IMR-90 (cell line): ENCODE data around the gene NKX2-8. TPM values are rescaled to one million over a fixed set of nuclear protein-coding genes. Genes with fewer than 3 reads are reported as not detected.
A peak's percentile ranks its signal among the peaks of the same experiment; 100 is the strongest.

ENCODE experiments used
- ATAC-seq: fragments of 200-7000 bp; cut with Tn5 transposase; 2 replicates; pipeline ENCODE4 v1.9.1; 2020; ENCODE audit warnings: low read depth, mild to moderate bottlenecking, moderate library complexity
- BruUV-seq: library from RNA; stranded (reverse); fragments of 400-500 nt; replicated peaks from 2 replicates; lab custom pipeline; 2021; lab: Mats Ljungman, UMichigan
- CTCF ChIA-PET: fragments of 300-600 bp; formaldehyde crosslinking; extraction: SDS; loops from one replicate; lab custom pipeline; 2021; ENCODE audit warnings: antibody characterized with exemption; lab: Yijun Ruan, JAX
- POLR2A ChIA-PET: fragments of 300-600 bp; sonication (Branson Sonifier 250); formaldehyde crosslinking; loops from one replicate; lab custom pipeline; 2022; ENCODE audit warnings: antibody characterized with exemption; ENCODE audit not compliant: unreplicated experiment; lab: Charles Lee
- DNase-seq: peaks from one replicate; pipeline ENCODE4 v3.0.0; 2013
- H2AFZ ChIP-seq: replicated peaks from 2 replicates; pipeline ENCODE3; 2013; ENCODE audit warnings: low read length, mild to moderate bottlenecking; ENCODE audit not compliant: poor library complexity
- H2AK5ac ChIP-seq: 2 replicates; pipeline ENCODE4 v1.6.1; 2013; ENCODE audit warnings: low read depth, low read length, inconsistent platforms
- H2AK9ac ChIP-seq: replicated peaks from 2 replicates; pipeline ENCODE3; 2013; ENCODE audit warnings: mild to moderate bottlenecking, low read depth, low read length, moderate library complexity; ENCODE audit not compliant: poor library complexity
- H2BK120ac ChIP-seq: 2 replicates; pipeline ENCODE4 v1.6.1; 2013; ENCODE audit warnings: low read depth, low read length, inconsistent platforms
- H2BK15ac ChIP-seq: 3 replicates; pipeline ENCODE4 v1.6.1; 2013; ENCODE audit warnings: low read depth, low read length, inconsistent platforms
- H2BK20ac ChIP-seq: 2 replicates; pipeline ENCODE4 v1.6.1; 2013; ENCODE audit warnings: low read depth, mild to moderate bottlenecking, inconsistent platforms, low read length, moderate library complexity
- H2BK5ac ChIP-seq: 2 replicates; pipeline ENCODE4 v1.6.1; 2013; ENCODE audit warnings: mild to moderate bottlenecking, low read depth, low read length, inconsistent platforms; ENCODE audit not compliant: poor library complexity, severe bottlenecking
- H3K14ac ChIP-seq: replicated peaks from 2 replicates; pipeline ENCODE4 v1.6.1; 2013; ENCODE audit warnings: low read depth, low read length, inconsistent platforms
- H3K18ac ChIP-seq: 2 replicates; pipeline ENCODE4 v1.6.1; 2013; ENCODE audit warnings: low read depth, low read length, control low read depth
- H3K23ac ChIP-seq: 2 replicates; pipeline ENCODE4 v1.6.1; 2013; ENCODE audit warnings: low read depth, low read length, inconsistent platforms
- H3K27ac ChIP-seq: 2 replicates; pipeline ENCODE4 v1.5.1; 2013; ENCODE audit warnings: mild to moderate bottlenecking, control low read depth, low read length; ENCODE audit not compliant: insufficient read depth
- H3K27me3 ChIP-seq: 2 replicates; pipeline ENCODE4 v1.6.1; 2013; ENCODE audit warnings: low read length; ENCODE audit not compliant: control insufficient read depth, insufficient read depth
- H3K36me3 ChIP-seq: 2 replicates; pipeline ENCODE4 v1.6.1; 2013; ENCODE audit warnings: low read length, mixed read lengths; ENCODE audit not compliant: control insufficient read depth, insufficient read depth
- H3K4ac ChIP-seq: 2 replicates; pipeline ENCODE4 v1.6.1; 2013; ENCODE audit warnings: low read depth, low read length, inconsistent platforms
- H3K4me1 ChIP-seq: 2 replicates; pipeline ENCODE4 v1.6.1; 2013; ENCODE audit warnings: low read length, mixed read lengths; ENCODE audit not compliant: control insufficient read depth, insufficient read depth
- H3K4me2 ChIP-seq: 2 replicates; pipeline ENCODE4 v1.6.1; 2013; ENCODE audit warnings: low read depth, mild to moderate bottlenecking, control low read depth, low read length, moderate library complexity
- H3K4me3 ChIP-seq: 2 replicates; pipeline ENCODE4 v1.5.1; 2013; ENCODE audit warnings: low read depth, mild to moderate bottlenecking, control low read depth, low read length, moderate library complexity; ENCODE audit not compliant: insufficient read depth
- H3K56ac ChIP-seq: 2 replicates; pipeline ENCODE4 v1.6.1; 2013; ENCODE audit warnings: low read length, inconsistent platforms; ENCODE audit not compliant: insufficient read depth; ENCODE audit errors: extremely low read depth
- H3K79me1 ChIP-seq, 2 experiments: 2 replicates each; pipeline ENCODE4 v1.6.1; 2013; ENCODE audit warnings: low read length in 2 of 2, inconsistent platforms in 1 of 2, low read depth in 1 of 2
- H3K9ac ChIP-seq: 2 replicates; pipeline ENCODE4 v1.6.1; 2013; ENCODE audit warnings: low read depth, low read length, control low read depth
- H3K9me1 ChIP-seq: 2 replicates; pipeline ENCODE4 v1.6.1; 2013; ENCODE audit warnings: low read length, inconsistent platforms; ENCODE audit not compliant: insufficient read depth
- H3K9me3 ChIP-seq: 2 replicates; pipeline ENCODE4 v1.6.1; 2013; ENCODE audit warnings: low read length; ENCODE audit not compliant: control insufficient read depth, insufficient read depth
- H4K20me1 ChIP-seq: 2 replicates; pipeline ENCODE4 v1.6.1; 2013; ENCODE audit warnings: low read length, inconsistent platforms; ENCODE audit not compliant: insufficient read depth
- H4K5ac ChIP-seq: 2 replicates; pipeline ENCODE4 v1.6.1; 2013; ENCODE audit warnings: mild to moderate bottlenecking, low read depth, low read length, control low read depth
- H4K8ac ChIP-seq, 2 experiments: 2 replicates each; pipeline ENCODE4 v1.6.1; 2013; ENCODE audit warnings: low read depth in 2 of 2, low read length in 2 of 2, control low read depth in 1 of 2, inconsistent platforms in 1 of 2
- H4K91ac ChIP-seq: 2 replicates; pipeline ENCODE4 v1.6.1; 2013; ENCODE audit warnings: low read depth, low read length, inconsistent platforms; ENCODE audit not compliant: insufficient read depth
- BHLHE40 ChIP-seq: fragments of 150-350 bp; IDR thresholded peaks from 2 replicates; pipeline ENCODE4 v1.6.1; 2016; ENCODE audit warnings: mild to moderate bottlenecking, low read depth, low read length
- CEBPB ChIP-seq: IDR thresholded peaks from 2 replicates; pipeline ENCODE4 v1.6.1; 2012; ENCODE audit warnings: low read depth, low read length, improper control_type of control experiment
- CHD1 ChIP-seq: IDR thresholded peaks from 2 replicates; pipeline ENCODE4 v1.6.1; 2012; ENCODE audit warnings: low read depth, low read length, improper control_type of control experiment
- FOS ChIP-seq: fragments of 150-350 bp; IDR thresholded peaks from 2 replicates; pipeline ENCODE4 v1.6.1; 2016; ENCODE audit warnings: low read depth, low read length
- MAFK ChIP-seq: IDR thresholded peaks from 2 replicates; pipeline ENCODE4 v1.6.1; 2012; ENCODE audit warnings: low read depth, low read length, improper control_type of control experiment
- MAZ ChIP-seq: IDR thresholded peaks from 2 replicates; pipeline ENCODE4 v1.6.1; 2012; ENCODE audit warnings: low read depth, mild to moderate bottlenecking, low read length, improper control_type of control experiment, moderate library complexity, borderline replicate concordance
- MXI1 ChIP-seq: IDR thresholded peaks from 2 replicates; pipeline ENCODE4 v1.6.1; 2012; ENCODE audit warnings: low read depth, mild to moderate bottlenecking, low read length, moderate library complexity, borderline replicate concordance
- NFE2L2 ChIP-seq: fragments of 150-350 bp; IDR thresholded peaks from 2 replicates; pipeline ENCODE4 v1.6.1; 2016; ENCODE audit warnings: low read depth, mild to moderate bottlenecking, low read length
- POLR2A ChIP-seq: IDR thresholded peaks from 2 replicates; pipeline ENCODE4 v1.6.1; 2012; ENCODE audit warnings: mild to moderate bottlenecking, low read depth, low read length
- RAD21 ChIP-seq: IDR thresholded peaks from 2 replicates; pipeline ENCODE4 v1.6.1; 2012; ENCODE audit warnings: low read length, improper control_type of control experiment
- RCOR1 ChIP-seq: IDR thresholded peaks from 2 replicates; pipeline ENCODE4 v1.6.1; 2012; ENCODE audit warnings: mild to moderate bottlenecking, low read length, improper control_type of control experiment; ENCODE audit not compliant: insufficient replicate concordance
- RFX5 ChIP-seq: IDR thresholded peaks from 2 replicates; pipeline ENCODE4 v1.8.0; 2012; ENCODE audit warnings: low read depth, mild to moderate bottlenecking, low read length, moderate library complexity
- SMC3 ChIP-seq: fragments of 150-350 bp; IDR thresholded peaks from 2 replicates; pipeline ENCODE4 v1.6.1; 2016; ENCODE audit warnings: low read depth, mild to moderate bottlenecking, antibody characterized with exemption, low read length, moderate library complexity
- WGBS, 2 experiments: methylation state at CpG; one replicate each; pipeline versions ENCODE4 v1.1.5 to v1.1.7; 2013; ENCODE audit warnings: missing lambda C conversion rate in 2 of 2; ENCODE audit not compliant: insufficient read length in 1 of 2; ENCODE audit errors: extremely low coverage in 2 of 2; 5-methylcytosine and 5-hydroxymethylcytosine counted together
- dilution Hi-C: fragments of 300-500 bp; cut with HindIII; formaldehyde crosslinking; loops from one replicate; pipeline ENCODE4 v1.14.3; 2018; ENCODE audit warnings: low sequenced_read_pairs; ENCODE audit not compliant: unreplicated experiment
- in situ Hi-C: fragments of 300-500 bp; cut with MboI; formaldehyde crosslinking; loops from 3 replicates; pipeline ENCODE4 v1.14.3; 2019; ENCODE audit warnings: low sequenced_read_pairs, inconsistent platforms, mixed read lengths
- intact Hi-C: fragments of 100-400 bp; cut with micrococcal nuclease; formaldehyde crosslinking; loops from 2 replicates; pipeline ENCODE4 v1.10.0; 2022
- polyA plus RNA-seq, 3 experiments: library from polyadenylated mRNA; depleted of rRNA; stranded (reverse); fragments of >200 nt; gene quantifications; 2 replicates each; pipeline ENCODE4 v1.2.3, GENCODE V29; 2012; ENCODE audit warnings: low replicate concordance in 1 of 3
- total RNA-seq: library from RNA; depleted of rRNA; stranded (reverse); fragments of >200 nt; gene quantifications from 2 replicates; pipeline ENCODE4 v1.2.3, GENCODE V29; 2012
- TF ChIP-seq, protein P1 (sequence below): conservative IDR thresholded peaks from 2 replicates; pipeline ENCODE4 v1.5.1; 2012; ENCODE audit warnings: mild to moderate bottlenecking, low read depth, low read length, improper control_type of control experiment
- TF ChIP-seq, protein P2 (sequence below): fragments of 150-350 bp; IDR thresholded peaks from 2 replicates; pipeline ENCODE4 v1.6.1; 2017; ENCODE audit warnings: mild to moderate bottlenecking, antibody characterized with exemption, low read length, low read depth

Gene NKX2-8
- total and polyA plus RNA-seq, 2 of the 4 experiments (the other 2 are of a cell fraction), result not detected

DNA sequence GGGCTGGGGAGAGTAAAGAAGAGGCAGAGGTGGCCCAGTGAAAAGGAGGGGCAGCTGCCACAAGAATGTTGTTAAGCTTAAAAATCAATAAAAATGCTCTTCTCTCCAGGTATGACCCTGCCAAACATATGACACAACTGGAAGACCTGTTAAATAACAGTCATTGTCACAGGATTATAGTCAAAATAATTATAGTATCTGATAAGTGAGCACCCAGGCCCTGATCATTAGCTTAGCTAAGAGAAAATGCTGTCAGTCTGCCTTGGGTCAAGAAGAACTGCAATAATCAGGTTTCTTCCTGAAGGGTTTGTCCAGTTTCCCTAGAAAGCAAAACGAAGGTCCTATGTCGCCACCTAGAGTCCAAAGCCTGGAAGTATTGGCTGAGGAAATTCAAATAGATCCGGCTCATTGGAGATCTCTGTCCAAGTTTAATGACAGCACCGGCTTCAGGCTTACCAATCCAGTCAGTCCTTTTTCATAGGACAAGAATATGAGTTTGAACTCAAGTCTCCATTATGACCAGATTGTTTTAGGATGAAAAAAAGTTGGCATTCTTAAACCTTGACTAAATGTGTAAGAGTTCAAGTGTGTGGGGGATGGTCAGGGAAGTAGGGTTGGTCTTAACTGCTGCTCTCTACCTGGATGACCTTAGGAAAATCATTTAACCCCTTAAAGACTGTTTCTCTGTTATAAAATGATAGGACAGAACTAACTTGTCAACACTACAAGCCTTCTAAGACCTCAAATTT lies 22.5 kb upstream of the NKX2-8 start:
- H3K9ac ChIP-seq, result no peak overlapping the region
- peak; percentile 66 for DNase-seq
- H3K18ac ChIP-seq, result no peak overlapping the region
- no peak overlapping the region for H3K56ac ChIP-seq
- POLR2A ChIA-PET, result no interaction called here
- H4K8ac ChIP-seq, result no peak overlapping the region
- no peak overlapping the region for H3K4me3 ChIP-seq
- H3K9me1 ChIP-seq, result no peaks in the 10 kb centered on the region
- in situ Hi-C loops, result no loop called here
- H2AFZ ChIP-seq, result no peak overlapping the region
- no peak overlapping the region for H2BK15ac ChIP-seq
- H3K79me1 ChIP-seq, result no peaks in the 10 kb centered on the region
- H2BK5ac ChIP-seq, result no peak overlapping the region
- H2AK5ac ChIP-seq, result no peak overlapping the region
- ATAC-seq, result peak; percentile 64
- H2BK20ac ChIP-seq, result no peak overlapping the region
- no peaks in the 10 kb centered on the region for H3K4me1 ChIP-seq
- intact Hi-C loops, result loop anchor here (1.0 to 2.0 kb wide), 2 partner anchors 52 to 722 kb away; no protein-coding TSS in a partner anchor
- H4K91ac ChIP-seq, result no peak overlapping the region
- H3K4ac ChIP-seq, result no peak overlapping the region
- dilution Hi-C loops, result no loop called here
- no peaks in the 10 kb centered on the region for H4K20me1 ChIP-seq
- no peaks in the 10 kb centered on the region for H3K9me3 ChIP-seq
- no peak overlapping the region for H3K23ac ChIP-seq
- no TSS peak for BruUV-seq
- H3K36me3 ChIP-seq, result no peaks in the 10 kb centered on the region
- peaks cover 2% of the 10 kb centered on the region for H3K27me3 ChIP-seq
- no peak overlapping the region for H2AK9ac ChIP-seq
- no peak overlapping the region for H3K14ac ChIP-seq
- CTCF ChIA-PET, result interaction anchor here (0.6 to 1.5 kb wide), 11 partner anchors 17 to 1600 kb away, joined by 3 to 9 read pairs (median 4); no protein-coding TSS in a partner anchor
- H3K4me2 ChIP-seq, result no peak overlapping the region
- no peak overlapping the region for H3K27ac ChIP-seq
- no CpG with 5 or more reads among the region's 4 CpGs for WGBS, 2 experiments
- no peak overlapping the region for H2BK120ac ChIP-seq
- no peak overlapping the region for H4K5ac ChIP-seq
- TF ChIP-seq MAFK, result no peak
- TF ChIP-seq NFE2L2, result no peak
- no peak for TF ChIP-seq BHLHE40
- peak; percentile 49 for TF ChIP-seq SMC3
- no peak for TF ChIP-seq RCOR1
- TF ChIP-seq MAZ, result no peak
- TF ChIP-seq CEBPB, result no peak
- TF ChIP-seq CHD1, result no peak
- peak; percentile 65 for TF ChIP-seq RAD21
- no peak for TF ChIP-seq MXI1
- no peak for TF ChIP-seq FOS
- TF ChIP-seq, protein P1, sequence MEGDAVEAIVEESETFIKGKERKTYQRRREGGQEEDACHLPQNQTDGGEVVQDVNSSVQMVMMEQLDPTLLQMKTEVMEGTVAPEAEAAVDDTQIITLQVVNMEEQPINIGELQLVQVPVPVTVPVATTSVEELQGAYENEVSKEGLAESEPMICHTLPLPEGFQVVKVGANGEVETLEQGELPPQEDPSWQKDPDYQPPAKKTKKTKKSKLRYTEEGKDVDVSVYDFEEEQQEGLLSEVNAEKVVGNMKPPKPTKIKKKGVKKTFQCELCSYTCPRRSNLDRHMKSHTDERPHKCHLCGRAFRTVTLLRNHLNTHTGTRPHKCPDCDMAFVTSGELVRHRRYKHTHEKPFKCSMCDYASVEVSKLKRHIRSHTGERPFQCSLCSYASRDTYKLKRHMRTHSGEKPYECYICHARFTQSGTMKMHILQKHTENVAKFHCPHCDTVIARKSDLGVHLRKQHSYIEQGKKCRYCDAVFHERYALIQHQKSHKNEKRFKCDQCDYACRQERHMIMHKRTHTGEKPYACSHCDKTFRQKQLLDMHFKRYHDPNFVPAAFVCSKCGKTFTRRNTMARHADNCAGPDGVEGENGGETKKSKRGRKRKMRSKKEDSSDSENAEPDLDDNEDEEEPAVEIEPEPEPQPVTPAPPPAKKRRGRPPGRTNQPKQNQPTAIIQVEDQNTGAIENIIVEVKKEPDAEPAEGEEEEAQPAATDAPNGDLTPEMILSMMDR, result peak; percentile 70
- TF ChIP-seq, protein P2, sequence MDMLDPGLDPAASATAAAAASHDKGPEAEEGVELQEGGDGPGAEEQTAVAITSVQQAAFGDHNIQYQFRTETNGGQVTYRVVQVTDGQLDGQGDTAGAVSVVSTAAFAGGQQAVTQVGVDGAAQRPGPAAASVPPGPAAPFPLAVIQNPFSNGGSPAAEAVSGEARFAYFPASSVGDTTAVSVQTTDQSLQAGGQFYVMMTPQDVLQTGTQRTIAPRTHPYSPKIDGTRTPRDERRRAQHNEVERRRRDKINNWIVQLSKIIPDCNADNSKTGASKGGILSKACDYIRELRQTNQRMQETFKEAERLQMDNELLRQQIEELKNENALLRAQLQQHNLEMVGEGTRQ, result no peak
- no peak for TF ChIP-seq POLR2A
- no peak for TF ChIP-seq RFX5
